PC-9 (cell line): ENCODE results near the gene SFMBT2.

Experiments
- CTCF ChIP-seq: fragments of 200-600 bp; sonication (generic); conservative IDR thresholded peaks from 2 replicates; pipeline ENCODE4 v1.6.1; 2017; ENCODE audit warnings: mixed run types, antibody characterized with exemption, mild to moderate bottlenecking, moderate library complexity
- EZH2 ChIP-seq: fragments of 200-600 bp; sonication (generic); IDR thresholded peaks from 2 replicates; pipeline ENCODE4 v1.8.0; 2017; ENCODE audit warnings: antibody characterized with exemption, low read depth

GRCh38 chr10:7449063-7449695 is 38.3 kb upstream of the SFMBT2 start:
- TF ChIP-seq CTCF = no peak
- TF ChIP-seq EZH2 = no peak
